Heart left ventricle (tissue), 16 donors: ENCODE data around the gene PCED1A. TPM values are rescaled to one million over a fixed set of nuclear protein-coding genes. Genes with fewer than 3 reads are reported as not detected.

Experiments used
- ATAC-seq, 4 donors: fragments of 200-7000 bp; cut with Tn5 transposase; one replicate each; pipeline ENCODE4 v1.9.1; 2020 to 2022; ENCODE audit warnings: moderate library complexity in 4 of 4, mild to moderate bottlenecking in 3 of 4, moderate number of reproducible peaks in 1 of 4
- DNase-seq, 5 donors: peaks; one replicate each; pipeline ENCODE4 v3.0.0-alpha.2; 2020
- H3K27ac ChIP-seq, 12 donors: fragments of 200-600 bp; sonication (generic) in 4 of 12; one replicate each; pipeline versions ENCODE4 v1.5.0 to v1.8.0; 2016 to 2022; ENCODE audit warnings: mild to moderate bottlenecking in 2 of 12
- H3K27me3 ChIP-seq, 9 donors: fragments of 200-600 bp; sonication (generic) in 2 of 9; one replicate each; pipeline versions ENCODE4 v1.5.1 to v1.8.0; 2016 to 2022; ENCODE audit warnings: mild to moderate bottlenecking in 3 of 9
- H3K36me3 ChIP-seq, 9 donors: fragments of 200-600 bp; sonication (generic) in 2 of 9; one replicate each; pipeline versions ENCODE4 v1.5.0 to v1.8.0; 2018 to 2022; ENCODE audit warnings: mild to moderate bottlenecking in 2 of 9
- H3K4me1 ChIP-seq, 12 donors: fragments of 200-600 bp; sonication (generic) in 4 of 12; one replicate each; pipeline versions ENCODE4 v1.5.0 to v1.8.0; 2016 to 2022; ENCODE audit warnings: mild to moderate bottlenecking in 3 of 12
- H3K4me3 ChIP-seq, 12 donors: fragments of 200-600 bp; sonication (generic) in 4 of 12; one replicate each; pipeline versions ENCODE4 v1.5.0 to v1.8.0; 2017 to 2022; ENCODE audit warnings: mild to moderate bottlenecking in 9 of 12, moderate library complexity in 4 of 12
- H3K9me3 ChIP-seq, 12 donors: fragments of 200-600 bp; sonication (generic) in 4 of 12; one replicate each; pipeline versions ENCODE4 v1.5.0 to v1.8.0; 2016 to 2022; ENCODE audit warnings: mild to moderate bottlenecking in 1 of 12
- CTCF ChIP-seq, 12 donors: fragments of 200-600 bp; sonication (generic) in 4 of 12; IDR thresholded peaks; one replicate each; pipeline versions ENCODE4 v1.5.0 to v1.8.0; 2018 to 2022; ENCODE audit warnings: antibody characterized with exemption in 12 of 12, mild to moderate bottlenecking in 5 of 12
- POLR2A ChIP-seq, 2 donors: fragments of 450-650 bp; IDR thresholded peaks; one replicate each; pipeline ENCODE4 v1.6.1; 2017; ENCODE audit warnings: antibody characterized with exemption in 2 of 2, mild to moderate bottlenecking in 2 of 2, moderate library complexity in 2 of 2
- WGBS, 4 donors: extraction: QIAGEN DNeasy Blood & Tissue Kit in 2 of 4; methylation state at CpG; one replicate each; pipeline versions ENCODE4 v1.1.5 to v1.1.7; 2013 to 2018; 5-methylcytosine and 5-hydroxymethylcytosine counted together
- intact Hi-C, 10 donors: fragments of 100-400 bp; cut with DNase I; formaldehyde crosslinking; loops; one replicate each; pipeline versions ENCODE4 v1.11.1 to v1.14.2; 2022
- polyA plus RNA-seq, 2 donors: library from polyadenylated mRNA; stranded (reverse); fragments of 200-250 nt; gene quantifications; one replicate each; pipeline ENCODE4 v1.2.3, GENCODE V29; 2013
- total RNA-seq, 9 donors: library from RNA; depleted of rRNA in 2 of 9; stranded (reverse); fragments of >200 nt in 2 of 9; fragmentation: NEBNext Ultra II Directional in 3 of 9; extraction: Animal tissue kit (Norgen Biotek cat#: 25700) in 3 of 9; gene quantifications; one replicate each; pipeline versions ENCODE4 v1.1.0 to v1.2.4, GENCODE V29; 2016 to 2023
- donor health status: ischemic (EF 13 %, LVEDD 7.1; RV severe dilation, severe dysfunction).
- donor health status: healthy with polysubstance abuse.
- donor health status: DM: no; HTN: yes; CAD: no.
- donor health status: DM: no; HTN: no; CAD: no.
- donor health status: ischemic (EF 25% LVEDD 6.9; RV normal size, moderate dysfunction).
- donor health status: ischemic (EF 25% LVEDD 5.7; RV mildly dilated, moderate dysfunction).
- donor health status: healthy.
- donor health status: DM: yes; HTN: yes; CAD: no.
- donor health status: ischemic (EF 35%, LVEDD 5.7; RV mildly dilated, moderate dysfunction).
- donor health status: nonischemic (EF 11% LVEDD 7.7; RV severe dilation, severe dysfunction).
- donor health status: DM: yes; HTN: yes; CAD: no.
- donor health status: PGD.
- donor health status: ischemic (EF 29% LVEDD 5.4; RV normal size, mild dysfunction).
- donor health status: nonischemic (EF 23%, LVEDD 6.1; RV moderate dilation, normal function).

Gene PCED1A
- total and polyA plus RNA-seq, 11 donors = 5.0 to 20.7 (median 7.0) TPM

GRCh38 chr20:2879146-2879545 is 38.7 kb upstream of the PCED1A start:
- intact Hi-C loops = loop anchor here in 1 of 10 donors (10.0 kb wide), 1 partner anchor 106 kb away; no protein-coding TSS in a partner anchor
- no peaks in the 10 kb centered on the region for H3K27me3 ChIP-seq
- DNase-seq (peak in 1 of 5 donors; percentile 49), ATAC-seq (peak; percentile 59 to 82 (median 70))
- no peak for TF ChIP-seq POLR2A (IDR thresholded peaks at IDR 0.05)
- no peak for TF ChIP-seq CTCF (IDR thresholded peaks at IDR 0.05)
- H3K9me3 ChIP-seq = no peaks in the 10 kb centered on the region
- no peak overlapping the region for H3K4me3 ChIP-seq
- H3K4me1 ChIP-seq = peaks cover 0 to 43% (median 34%) of the 10 kb centered on the region in 12 donors
- WGBS, 4 donors = 59 to 70% (median 65%) methylated on average over 3 of the region's 3 CpGs
- H3K36me3 ChIP-seq = no peaks in the 10 kb centered on the region
- H3K27ac ChIP-seq = no peak overlapping the region

- Histone ChIP-seq H3K4me3 (no peak overlapping the region), H3K9me3 (no peaks in the 10 kb centered on the region), H3K27ac (no peak overlapping the region), H3K4me1 (peaks cover 0 to 43% (median 33%) of the 10 kb centered on the region in 12 donors), H3K36me3 (no peaks in the 10 kb centered on the region), H3K27me3 (no peaks in the 10 kb centered on the region)
- DNase-seq (no peak), ATAC-seq (no peak)
- intact Hi-C loops = loop anchor here in 1 of 10 donors (10.0 kb wide), 1 partner anchor 106 kb away; no protein-coding TSS in a partner anchor
- no peak for TF ChIP-seq CTCF (IDR thresholded peaks at IDR 0.05)
- no peak for TF ChIP-seq POLR2A (IDR thresholded peaks at IDR 0.05)
- WGBS, 4 donors = 95 to 100% (median 98%) methylated on average over 1 of the region's 1 CpG
These were observed 38.1 kb upstream of the PCED1A start for GRCh38 chr20:2878515-2878914.

- no peak for ATAC-seq
- Histone ChIP-seq H3K4me3 (no peak overlapping the region), H3K9me3 (no peaks in the 10 kb centered on the region), H3K27me3 (no peaks in the 10 kb centered on the region), H3K36me3 (no peaks in the 10 kb centered on the region), H3K4me1 (peaks cover 0 to 64% (median 46%) of the 10 kb centered on the region in 12 donors), H3K27ac (no peak overlapping the region)
- intact Hi-C loops = loop anchor here in 1 of 10 donors (10.0 kb wide), 1 partner anchor 109 kb away; no protein-coding TSS in a partner anchor
- 91 to 92% (median 91%) methylated on average over 5 of the region's 5 CpGs for WGBS, 4 donors
- DNase-seq = no peak
- TF ChIP-seq POLR2A (IDR thresholded peaks at IDR 0.05) (no peak), CTCF (IDR thresholded peaks at IDR 0.05) (no peak)
These were observed 35.3 kb upstream of the PCED1A start for GRCh38 chr20:2875690-2876203.

- H3K27ac ChIP-seq = peak overlapping the region in 6 of 12 donors; percentile 4 to 92 (median 79)
- no peaks in the 10 kb centered on the region for H3K27me3 ChIP-seq
- H3K4me1 ChIP-seq = peaks cover 0 to 62% (median 40%) of the 10 kb centered on the region in 12 donors
- 36 to 39% (median 38%) methylated on average over 7 of the region's 7 CpGs for WGBS, 4 donors
- intact Hi-C loops = loop anchor here in 2 of 10 donors (5.0 to 10.0 kb wide), 2 partner anchors 110 to 128 kb away; no protein-coding TSS in a partner anchor
- H3K9me3 ChIP-seq = no peaks in the 10 kb centered on the region
- no peaks in the 10 kb centered on the region for H3K36me3 ChIP-seq
- no peak for DNase-seq
- TF ChIP-seq POLR2A (IDR thresholded peaks at IDR 0.05) (no peak), CTCF (IDR thresholded peaks at IDR 0.05) (no peak)
- H3K4me3 ChIP-seq = peak overlapping the region; percentile 62 to 100 (median 84)
- ATAC-seq = no peak
These were observed 34.0 kb upstream of the PCED1A start for GRCh38 chr20:2874456-2874855.
